ENCODE results near the gene MS4A12. TPM values are rescaled to one million over a fixed set of nuclear protein-coding genes. Genes with fewer than 3 reads are reported as not detected.

MS4A12 gene
- total and polyA plus RNA-seq, 7 donors = 0.41 to 427 (median 379) TPM; not detected in 3

- no peaks in the 10 kb centered on the region for H3K36me3 ChIP-seq
- DNase-seq = no peak
- no peak overlapping the region for H3K4me3 ChIP-seq
- WGBS, 2 donors = 49 to 73% methylated on average over 2 of the region's 2 CpGs
- intact Hi-C loops (cut with DNase I) = no loop called here
- TF ChIP-seq, protein P1, sequence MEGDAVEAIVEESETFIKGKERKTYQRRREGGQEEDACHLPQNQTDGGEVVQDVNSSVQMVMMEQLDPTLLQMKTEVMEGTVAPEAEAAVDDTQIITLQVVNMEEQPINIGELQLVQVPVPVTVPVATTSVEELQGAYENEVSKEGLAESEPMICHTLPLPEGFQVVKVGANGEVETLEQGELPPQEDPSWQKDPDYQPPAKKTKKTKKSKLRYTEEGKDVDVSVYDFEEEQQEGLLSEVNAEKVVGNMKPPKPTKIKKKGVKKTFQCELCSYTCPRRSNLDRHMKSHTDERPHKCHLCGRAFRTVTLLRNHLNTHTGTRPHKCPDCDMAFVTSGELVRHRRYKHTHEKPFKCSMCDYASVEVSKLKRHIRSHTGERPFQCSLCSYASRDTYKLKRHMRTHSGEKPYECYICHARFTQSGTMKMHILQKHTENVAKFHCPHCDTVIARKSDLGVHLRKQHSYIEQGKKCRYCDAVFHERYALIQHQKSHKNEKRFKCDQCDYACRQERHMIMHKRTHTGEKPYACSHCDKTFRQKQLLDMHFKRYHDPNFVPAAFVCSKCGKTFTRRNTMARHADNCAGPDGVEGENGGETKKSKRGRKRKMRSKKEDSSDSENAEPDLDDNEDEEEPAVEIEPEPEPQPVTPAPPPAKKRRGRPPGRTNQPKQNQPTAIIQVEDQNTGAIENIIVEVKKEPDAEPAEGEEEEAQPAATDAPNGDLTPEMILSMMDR (IDR thresholded peaks at IDR 0.05) = no peak
- TF ChIP-seq POLR2AphosphoS5 (IDR thresholded peaks at IDR 0.05) (no peak), POLR2A (IDR thresholded peaks at IDR 0.05) (no peak), EP300 (IDR thresholded peaks at IDR 0.05) (no peak)
- H3K27ac ChIP-seq = no peak overlapping the region
- no peaks in the 10 kb centered on the region for H3K4me1 ChIP-seq
- no peaks in the 10 kb centered on the region for H3K27me3 ChIP-seq
- no peaks in the 10 kb centered on the region for H3K9me3 ChIP-seq
Observed at GRCh38 chr11:60482361-60482760, 10.2 kb upstream of the MS4A12 start.

GRCh38 chr11:60485987-60486386 is 6.6 kb upstream of the MS4A12 start:
- intact Hi-C loops (cut with DNase I) = no loop called here

DNA sequence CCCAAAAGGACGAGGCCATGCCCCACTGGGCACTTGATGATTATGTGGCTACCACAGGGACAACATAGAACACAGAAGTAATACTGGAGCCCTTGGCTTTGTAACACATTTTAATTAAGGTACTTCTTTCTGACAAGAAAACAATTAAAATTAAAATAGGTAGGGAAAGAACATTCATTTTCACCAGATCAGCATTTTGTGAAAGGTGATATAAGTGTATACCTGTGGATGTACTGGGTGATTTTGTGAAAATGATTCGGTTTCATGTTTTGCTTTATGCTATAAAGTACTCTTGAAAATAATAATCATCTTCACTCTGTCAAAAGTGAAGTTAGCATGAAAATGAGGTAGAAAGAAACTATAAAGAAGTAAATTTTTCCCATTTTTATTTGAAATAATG is 876 bp downstream of the MS4A12 start:
- no peak overlapping the region for H3K4me3 ChIP-seq
- intact Hi-C loops (cut with DNase I) = no loop called here
- no peaks in the 10 kb centered on the region for H3K4me1 ChIP-seq
- no peaks in the 10 kb centered on the region for H3K9me3 ChIP-seq
- no peaks in the 10 kb centered on the region for H3K36me3 ChIP-seq
- H3K27ac ChIP-seq = no peak overlapping the region
- no peaks in the 10 kb centered on the region for H3K27me3 ChIP-seq
- 95 to 97% methylated on average over 2 of the region's 2 CpGs for WGBS, 2 donors
- DNase-seq = no peak
- TF ChIP-seq, protein P1 (IDR thresholded peaks at IDR 0.05) = no peak
- TF ChIP-seq EP300 (IDR thresholded peaks at IDR 0.05) = no peak
- no peak for TF ChIP-seq POLR2A (IDR thresholded peaks at IDR 0.05)
- no peak for TF ChIP-seq POLR2AphosphoS5 (IDR thresholded peaks at IDR 0.05)

More at GRCh38 chr11:60485987-60486386, 6.6 kb upstream of the MS4A12 start:
- H3K36me3 ChIP-seq = no peaks in the 10 kb centered on the region
- DNase-seq = no peak
- H3K27me3 ChIP-seq = no peaks in the 10 kb centered on the region
- H3K9me3 ChIP-seq = no peaks in the 10 kb centered on the region
- TF ChIP-seq POLR2A (IDR thresholded peaks at IDR 0.05) = no peak
- no peak for TF ChIP-seq EP300 (IDR thresholded peaks at IDR 0.05)
- TF ChIP-seq, protein P1 (IDR thresholded peaks at IDR 0.05) = no peak
- TF ChIP-seq POLR2AphosphoS5 (IDR thresholded peaks at IDR 0.05) = no peak
- WGBS, 2 donors = 76 to 78% methylated on average over 5 of the region's 5 CpGs
- H3K27ac ChIP-seq = no peak overlapping the region
- no peaks in the 10 kb centered on the region for H3K4me1 ChIP-seq
- no peak overlapping the region for H3K4me3 ChIP-seq

- WGBS, 2 donors = 16 to 43% methylated on average over 2 of the region's 2 CpGs
- intact Hi-C loops (cut with DNase I) = no loop called here
- H3K9me3 ChIP-seq = no peaks in the 10 kb centered on the region
- H3K4me1 ChIP-seq = no peaks in the 10 kb centered on the region
- H3K27me3 ChIP-seq = no peaks in the 10 kb centered on the region
- no peak overlapping the region for H3K27ac ChIP-seq
- no peak overlapping the region for H3K4me3 ChIP-seq
- H3K36me3 ChIP-seq = no peaks in the 10 kb centered on the region
- TF ChIP-seq POLR2AphosphoS5 (IDR thresholded peaks at IDR 0.05) = no peak
- TF ChIP-seq EP300 (IDR thresholded peaks at IDR 0.05) = no peak
- TF ChIP-seq, protein P1 (IDR thresholded peaks at IDR 0.05) = no peak
- no peak for TF ChIP-seq POLR2A (IDR thresholded peaks at IDR 0.05)
- DNase-seq = no peak
Observed at GRCh38 chr11:60498399-60498798, 5.8 kb downstream of the MS4A12 start.

DNA sequence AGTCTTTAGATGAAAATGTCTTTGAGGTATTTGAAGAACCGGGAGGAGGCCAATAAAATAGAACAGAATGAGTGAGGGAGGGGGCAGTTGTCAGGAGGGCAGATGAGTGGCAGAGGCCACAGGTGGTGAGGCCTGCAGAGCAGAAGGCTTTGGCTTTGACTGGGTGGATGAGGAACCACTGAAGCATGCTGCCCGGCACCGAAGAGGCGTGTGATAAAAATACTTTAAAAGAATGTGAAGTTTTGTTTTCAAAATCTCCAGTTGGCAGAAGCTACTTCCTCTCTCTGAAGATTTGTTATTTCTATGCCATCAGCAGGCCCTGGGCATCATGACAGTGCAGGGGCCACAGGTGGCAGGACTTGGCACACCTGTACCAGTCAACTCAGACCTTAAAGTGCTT is 6.3 kb downstream of the MS4A12 start:
- DNase-seq = no peak
- no peak overlapping the region for H3K27ac ChIP-seq

More for the DNA sequence above, 6.3 kb downstream of the MS4A12 start:
- no peaks in the 10 kb centered on the region for H3K36me3 ChIP-seq
- 9 to 36% methylated on average over 4 of the region's 4 CpGs for WGBS, 2 donors
- intact Hi-C loops (cut with DNase I) = no loop called here
- H3K4me1 ChIP-seq = no peaks in the 10 kb centered on the region
- H3K4me3 ChIP-seq = no peak overlapping the region
- TF ChIP-seq POLR2AphosphoS5 (IDR thresholded peaks at IDR 0.05) (no peak), EP300 (IDR thresholded peaks at IDR 0.05) (no peak), POLR2A (IDR thresholded peaks at IDR 0.05) (no peak)
- TF ChIP-seq, protein P1 (IDR thresholded peaks at IDR 0.05) = no peak
- no peaks in the 10 kb centered on the region for H3K9me3 ChIP-seq
- no peaks in the 10 kb centered on the region for H3K27me3 ChIP-seq
